ENCODE data around the gene TYW1B.
"Not testable (repeated sequence)": the region's sequence is repeated elsewhere in the genome, so short reads cannot be mapped to it uniquely, and the experiment has no call there.

DNA sequence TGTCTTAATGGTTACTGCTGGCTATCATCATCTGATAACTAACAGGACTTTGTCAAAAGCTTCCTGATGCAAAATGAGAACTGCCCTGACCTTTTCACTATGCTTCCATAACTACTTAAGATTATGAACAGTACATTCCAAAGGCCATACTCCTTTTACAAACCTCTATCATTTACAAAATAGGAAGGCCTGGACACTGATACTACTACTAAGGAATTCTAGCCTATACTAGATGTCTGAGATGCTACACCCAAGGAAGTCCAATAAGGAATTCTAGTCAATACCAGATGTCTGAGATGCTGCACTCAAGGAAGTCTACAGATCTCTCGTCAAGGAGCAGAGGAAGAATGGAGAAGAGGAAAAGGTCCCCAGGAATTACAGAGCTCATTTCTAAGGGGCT, 130.9 kb downstream of the TYW1B start:
- TF ChIP-seq MXI1 (IDR thresholded peaks at IDR 0.05; ENCODE audit: borderline replicate concordance, low read depth, low read length); RAD21 (IDR thresholded peaks at IDR 0.05; ENCODE audit: low read length); POLR2A (IDR thresholded peaks at IDR 0.05; ENCODE audit: low read depth, low read length): not testable (repeated sequence)
- TF ChIP-seq, protein P1, sequence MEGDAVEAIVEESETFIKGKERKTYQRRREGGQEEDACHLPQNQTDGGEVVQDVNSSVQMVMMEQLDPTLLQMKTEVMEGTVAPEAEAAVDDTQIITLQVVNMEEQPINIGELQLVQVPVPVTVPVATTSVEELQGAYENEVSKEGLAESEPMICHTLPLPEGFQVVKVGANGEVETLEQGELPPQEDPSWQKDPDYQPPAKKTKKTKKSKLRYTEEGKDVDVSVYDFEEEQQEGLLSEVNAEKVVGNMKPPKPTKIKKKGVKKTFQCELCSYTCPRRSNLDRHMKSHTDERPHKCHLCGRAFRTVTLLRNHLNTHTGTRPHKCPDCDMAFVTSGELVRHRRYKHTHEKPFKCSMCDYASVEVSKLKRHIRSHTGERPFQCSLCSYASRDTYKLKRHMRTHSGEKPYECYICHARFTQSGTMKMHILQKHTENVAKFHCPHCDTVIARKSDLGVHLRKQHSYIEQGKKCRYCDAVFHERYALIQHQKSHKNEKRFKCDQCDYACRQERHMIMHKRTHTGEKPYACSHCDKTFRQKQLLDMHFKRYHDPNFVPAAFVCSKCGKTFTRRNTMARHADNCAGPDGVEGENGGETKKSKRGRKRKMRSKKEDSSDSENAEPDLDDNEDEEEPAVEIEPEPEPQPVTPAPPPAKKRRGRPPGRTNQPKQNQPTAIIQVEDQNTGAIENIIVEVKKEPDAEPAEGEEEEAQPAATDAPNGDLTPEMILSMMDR (conservative IDR thresholded peaks at IDR 0.05; ENCODE audit: low read depth, low read length), result not testable (repeated sequence)

All from IMR-90 (cell line).